Gastroesophageal sphincter (tissue), 3 donors: Measurements from ENCODE around the gene SOHLH1.

Source experiments
- CTCF ChIP-seq, 4 experiments: fragments of 200-600 bp in 2 of 4; fragments of 450-650 bp in 2 of 4; sonication (generic) in 1 of 4; IDR thresholded peaks; one replicate each; pipeline ENCODE4 v1.5.1; 2017 to 2019; ENCODE audit warnings: antibody characterized with exemption in 4 of 4, mild to moderate bottlenecking in 2 of 4, moderate library complexity in 2 of 4
- POLR2A ChIP-seq, 2 donors: fragments of 450-650 bp; IDR thresholded peaks; one replicate each; pipeline ENCODE4 v1.6.1; 2017; ENCODE audit warnings: antibody characterized with exemption in 2 of 2, mild to moderate bottlenecking in 2 of 2, moderate library complexity in 1 of 2

- TF ChIP-seq CTCF (IDR thresholded peaks at IDR 0.05) (no peak), POLR2A (IDR thresholded peaks at IDR 0.05) (no peak)
These were observed 20.9 kb downstream of the SOHLH1 start for GRCh38 chr9:135678236-135679017.
